HepG2 (cell line): ENCODE data around the gene SYT9. TPM values are rescaled to one million over a fixed set of nuclear protein-coding genes. Genes with fewer than 3 reads are reported as not detected.

Experiments
- BATF2 ChIP-seq: sonication (generic); formaldehyde crosslinking; IDR thresholded peaks from 2 replicates; pipeline ENCODE4 v1.8.0; 2022; ENCODE audit warnings: mild to moderate bottlenecking, missing genetic modification reagents, moderate library complexity
- CEBPZ ChIP-seq: IDR thresholded peaks from 2 replicates; pipeline ENCODE4 v1.6.1; 2012; ENCODE audit warnings: low read length, improper control_type of control experiment
- FOXJ3 ChIP-seq: sonication (generic); formaldehyde crosslinking; IDR thresholded peaks from 2 replicates; pipeline ENCODE4 v1.4.0; 2020; ENCODE audit warnings: missing genetic modification reagents, mild to moderate bottlenecking, borderline replicate concordance
- NKX3-1 ChIP-seq: sonication (generic); formaldehyde crosslinking; IDR thresholded peaks from 2 replicates; pipeline ENCODE4 v1.5.0; 2020; ENCODE audit warnings: missing genetic modification reagents
- NR2F1 ChIP-seq, 2 experiments: fragments of 450-650 bp in 1 of 2; formaldehyde crosslinking in 1 of 2; IDR thresholded peaks; 2 replicates each; pipeline versions ENCODE4 v1.5.0 to v1.6.1; 2016 to 2020; ENCODE audit warnings: mild to moderate bottlenecking in 1 of 2, missing compliant biosample characterization in 1 of 2, missing genetic modification reagents in 1 of 2, moderate library complexity in 1 of 2
- PHF21A ChIP-seq: sonication (generic); formaldehyde crosslinking; IDR thresholded peaks from 2 replicates; pipeline ENCODE4 v1.5.0; 2020; ENCODE audit warnings: mild to moderate bottlenecking, missing genetic modification reagents
- RARG ChIP-seq: sonication (generic); formaldehyde crosslinking; IDR thresholded peaks from 2 replicates; pipeline ENCODE4 v1.4.0; 2020; ENCODE audit warnings: low read depth, mild to moderate bottlenecking, missing genetic modification reagents
- TBL1XR1 ChIP-seq: fragments of 150-350 bp; IDR thresholded peaks from 2 replicates; pipeline ENCODE4 v1.6.1; 2014; ENCODE audit warnings: borderline replicate concordance, low read length; ENCODE audit not compliant: partially characterized antibody
- TCF12 ChIP-seq, 2 experiments: fragments of 450-650 bp in 1 of 2; sonication (generic) in 1 of 2; formaldehyde crosslinking in 1 of 2; IDR thresholded peaks; 2 replicates each; pipeline versions ENCODE4 v1.6.1 to v1.8.0; 2017 to 2022; ENCODE audit warnings: antibody characterized with exemption in 1 of 2, mild to moderate bottlenecking in 1 of 2, missing genetic modification reagents in 1 of 2, moderate library complexity in 1 of 2
- ZFP62 ChIP-seq: sonication (generic); formaldehyde crosslinking; IDR thresholded peaks from 2 replicates; pipeline ENCODE4 v1.4.0; 2020; ENCODE audit warnings: missing genetic modification reagents
- ZNF33B ChIP-seq: sonication (generic); formaldehyde crosslinking; IDR thresholded peaks from 2 replicates; pipeline ENCODE4 v1.5.1; 2020; ENCODE audit warnings: mild to moderate bottlenecking, missing genetic modification reagents
- ZNF704 ChIP-seq: sonication (generic); formaldehyde crosslinking; IDR thresholded peaks from 2 replicates; pipeline ENCODE4 v1.8.1; 2023; ENCODE audit warnings: mild to moderate bottlenecking, inconsistent platforms, moderate library complexity, missing genetic modification reagents, borderline replicate concordance
- polyA plus RNA-seq, 8 experiments: library from polyadenylated mRNA; depleted of rRNA in 3 of 8; stranded (reverse) in 7 of 8; unstranded in 1 of 8; fragments of >200 nt; fragmentation: Illumina TruSeq in 4 of 8; extraction: Trizol in 4 of 8; gene quantifications; 2 replicates each; pipeline versions ENCODE4 v1.2.1 to v1.2.3, GENCODE V29; 2011 to 2016; ENCODE audit warnings: low read depth in 4 of 8, missing spikeins in 1 of 8, mixed read lengths in 1 of 8; ENCODE audit not compliant: insufficient read depth in 1 of 8
- total RNA-seq, 5 experiments: library from RNA; depleted of rRNA; stranded (reverse); fragments of >200 nt; fragmentation: Illumina TruSeq; extraction: Trizol; gene quantifications; 2 replicates each; pipeline ENCODE4 v1.2.3, GENCODE V29; 2016; ENCODE audit warnings: low read depth in 1 of 5
- TF ChIP-seq, protein P1 (sequence below): sonication (generic); formaldehyde crosslinking; IDR thresholded peaks from 2 replicates; pipeline ENCODE4 v1.4.0; 2020; ENCODE audit warnings: missing genetic modification reagents

SYT9 gene
- total and polyA plus RNA-seq, 2 of the 13 experiments (the other 11 are each of a cell fraction or from before 2014, with no cell fraction given), result not detected

DNA sequence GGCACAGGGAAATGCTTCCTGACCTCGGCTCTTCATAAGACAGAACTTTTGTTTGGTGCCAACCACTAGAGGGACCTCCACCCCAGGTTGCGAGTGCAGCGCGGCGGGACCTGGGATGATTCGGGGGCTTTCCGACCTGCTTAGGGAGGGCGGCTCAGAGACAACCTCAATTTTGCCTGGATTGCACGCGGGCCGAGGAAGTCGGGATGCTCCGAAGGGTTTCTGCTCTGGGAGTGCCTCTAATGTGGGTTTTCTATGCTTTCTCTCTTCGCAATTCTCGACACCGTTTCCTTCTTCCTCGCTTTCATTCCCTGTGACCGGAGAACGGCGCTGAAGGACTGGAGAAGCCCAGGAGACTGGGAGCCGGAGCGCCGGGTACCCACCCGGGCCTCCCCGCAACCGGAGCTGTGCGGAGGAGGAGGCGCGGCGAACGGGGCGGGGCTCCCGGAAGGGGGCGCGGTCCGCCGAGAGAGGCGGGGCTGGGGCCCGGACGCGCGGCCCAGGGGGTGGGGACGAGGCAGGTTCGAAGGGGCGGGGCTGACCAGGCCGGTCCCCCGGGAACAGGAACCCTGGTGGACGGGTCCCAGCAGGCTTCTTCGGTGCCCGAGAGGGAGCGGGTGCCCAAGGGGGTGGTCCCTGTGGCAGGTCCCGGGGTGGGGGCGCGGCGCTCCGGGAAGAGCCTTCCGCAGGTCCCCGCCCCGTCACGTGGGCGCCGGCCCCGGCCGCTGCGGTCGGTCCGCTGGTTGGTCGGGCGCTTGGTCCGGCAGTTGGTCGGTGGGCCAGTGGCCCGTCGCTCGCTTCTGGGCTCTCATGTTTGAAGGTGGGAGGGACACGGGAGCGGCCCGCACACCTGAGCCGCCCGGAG lies 261.8 kb downstream of the SYT9 start, which contains the start of gene PPFIBP2 (continued):
- TF ChIP-seq, protein P1, sequence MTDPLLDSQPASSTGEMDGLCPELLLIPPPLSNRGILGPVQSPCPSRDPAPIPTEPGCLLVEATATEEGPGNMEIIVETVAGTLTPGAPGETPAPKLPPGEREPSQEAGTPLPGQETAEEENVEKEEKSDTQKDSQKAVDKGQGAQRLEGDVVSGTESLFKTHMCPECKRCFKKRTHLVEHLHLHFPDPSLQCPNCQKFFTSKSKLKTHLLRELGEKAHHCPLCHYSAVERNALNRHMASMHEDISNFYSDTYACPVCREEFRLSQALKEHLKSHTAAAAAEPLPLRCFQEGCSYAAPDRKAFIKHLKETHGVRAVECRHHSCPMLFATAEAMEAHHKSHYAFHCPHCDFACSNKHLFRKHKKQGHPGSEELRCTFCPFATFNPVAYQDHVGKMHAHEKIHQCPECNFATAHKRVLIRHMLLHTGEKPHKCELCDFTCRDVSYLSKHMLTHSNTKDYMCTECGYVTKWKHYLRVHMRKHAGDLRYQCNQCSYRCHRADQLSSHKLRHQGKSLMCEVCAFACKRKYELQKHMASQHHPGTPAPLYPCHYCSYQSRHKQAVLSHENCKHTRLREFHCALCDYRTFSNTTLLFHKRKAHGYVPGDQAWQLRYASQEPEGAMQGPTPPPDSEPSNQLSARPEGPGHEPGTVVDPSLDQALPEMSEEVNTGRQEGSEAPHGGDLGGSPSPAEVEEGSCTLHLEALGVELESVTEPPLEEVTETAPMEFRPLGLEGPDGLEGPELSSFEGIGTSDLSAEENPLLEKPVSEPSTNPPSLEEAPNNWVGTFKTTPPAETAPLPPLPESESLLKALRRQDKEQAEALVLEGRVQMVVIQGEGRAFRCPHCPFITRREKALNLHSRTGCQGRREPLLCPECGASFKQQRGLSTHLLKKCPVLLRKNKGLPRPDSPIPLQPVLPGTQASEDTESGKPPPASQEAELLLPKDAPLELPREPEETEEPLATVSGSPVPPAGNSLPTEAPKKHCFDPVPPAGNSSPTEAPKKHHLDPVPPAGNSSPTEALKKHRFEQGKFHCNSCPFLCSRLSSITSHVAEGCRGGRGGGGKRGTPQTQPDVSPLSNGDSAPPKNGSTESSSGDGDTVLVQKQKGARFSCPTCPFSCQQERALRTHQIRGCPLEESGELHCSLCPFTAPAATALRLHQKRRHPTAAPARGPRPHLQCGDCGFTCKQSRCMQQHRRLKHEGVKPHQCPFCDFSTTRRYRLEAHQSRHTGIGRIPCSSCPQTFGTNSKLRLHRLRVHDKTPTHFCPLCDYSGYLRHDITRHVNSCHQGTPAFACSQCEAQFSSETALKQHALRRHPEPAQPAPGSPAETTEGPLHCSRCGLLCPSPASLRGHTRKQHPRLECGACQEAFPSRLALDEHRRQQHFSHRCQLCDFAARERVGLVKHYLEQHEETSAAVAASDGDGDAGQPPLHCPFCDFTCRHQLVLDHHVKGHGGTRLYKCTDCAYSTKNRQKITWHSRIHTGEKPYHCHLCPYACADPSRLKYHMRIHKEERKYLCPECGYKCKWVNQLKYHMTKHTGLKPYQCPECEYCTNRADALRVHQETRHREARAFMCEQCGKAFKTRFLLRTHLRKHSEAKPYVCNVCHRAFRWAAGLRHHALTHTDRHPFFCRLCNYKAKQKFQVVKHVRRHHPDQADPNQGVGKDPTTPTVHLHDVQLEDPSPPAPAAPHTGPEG (CRISPR knock-in tag), result peak; percentile 74; the same call in 1 of the 2 replicates
- TF ChIP-seq NR2F1 (CRISPR knock-in tag; IDR thresholded peaks at IDR 0.05), result 0 out of 4 replicates have a peak, but pooled peaks of 1 of the 2 experiments have one; percentile 12
- no peak for TF ChIP-seq PHF21A
- TF ChIP-seq RARG, result no peak
- TF ChIP-seq BATF2 (CRISPR knock-in tag), result 0 out of 2 replicates have a peak, but pooled peaks have one; percentile 23
- TF ChIP-seq ZNF704, result no peak
- TF ChIP-seq FOXJ3 (CRISPR knock-in tag), result no peak
- TF ChIP-seq TCF12 (IDR thresholded peaks at IDR 0.05), result no peak
- TF ChIP-seq TCF12 (CRISPR knock-in tag; IDR thresholded peaks at IDR 0.05), result 0 out of 2 replicates have a peak, but pooled peaks have one; percentile 30
- TF ChIP-seq CEBPZ, result no peak
- TF ChIP-seq ZFP62, result no peak
- TF ChIP-seq TBL1XR1, result peak; percentile 6
- TF ChIP-seq NKX3-1 (CRISPR knock-in tag), result 0 out of 2 replicates have a peak, but pooled peaks have one; percentile 24
- TF ChIP-seq ZNF33B (CRISPR knock-in tag), result no peak
